ENCODE measurements around the gene ZNF569.
A peak's percentile ranks its signal among the peaks of the same experiment; 100 is the strongest.

ZNF569 gene

DNA sequence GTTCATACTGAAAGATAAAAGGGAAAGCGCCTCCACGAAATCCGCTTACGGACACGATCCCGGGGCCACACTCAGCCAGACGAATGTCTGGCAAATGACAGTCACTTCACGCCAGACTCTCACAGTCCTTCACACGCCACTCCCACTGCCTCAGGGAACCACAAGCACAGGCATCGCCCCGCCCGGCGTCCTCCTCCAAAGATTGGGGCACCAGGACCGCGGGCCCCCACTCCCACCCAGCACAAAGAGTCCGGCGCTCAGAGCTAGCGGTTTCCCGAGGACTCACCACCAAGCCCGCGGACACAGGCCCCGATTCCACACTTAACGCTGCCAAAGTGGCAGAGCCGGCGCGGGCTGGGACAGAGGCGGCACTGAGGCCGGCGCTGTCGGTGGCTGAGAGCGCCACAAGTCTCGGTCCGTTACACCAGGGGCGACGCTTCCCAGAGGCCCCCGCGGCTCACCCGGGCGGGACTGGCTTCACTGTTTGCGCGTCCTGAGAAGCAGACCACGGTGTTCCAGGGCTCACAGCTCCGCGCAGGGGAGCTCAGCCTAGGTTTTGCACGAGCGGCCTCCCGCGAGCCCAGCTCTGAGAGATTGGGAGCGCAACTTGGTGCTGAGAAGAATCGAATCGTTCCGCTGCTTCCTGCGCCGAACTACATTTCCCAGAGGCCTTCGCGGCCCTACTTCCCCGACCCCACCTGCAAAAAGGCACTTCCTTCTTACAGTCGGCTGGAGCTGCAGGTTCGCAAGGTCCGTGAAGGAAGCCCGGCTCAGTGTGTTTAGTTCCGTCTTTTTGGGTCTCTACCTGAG lies at the start of gene ZNF569:
ZNF569 (minus strand) TSS at position 647 of the 810 bp plus-strand sequence. CDS start 22,523 bp downstream, outside the sequence.
- DNase-seq (ENCODE audit: low read depth), result peak; percentile 94
- H3K4me3 ChIP-seq (ENCODE audit: control insufficient read depth, low read depth, low read length), result peak within 1 kb of the TSS; percentile 85
- TF ChIP-seq, protein P1, sequence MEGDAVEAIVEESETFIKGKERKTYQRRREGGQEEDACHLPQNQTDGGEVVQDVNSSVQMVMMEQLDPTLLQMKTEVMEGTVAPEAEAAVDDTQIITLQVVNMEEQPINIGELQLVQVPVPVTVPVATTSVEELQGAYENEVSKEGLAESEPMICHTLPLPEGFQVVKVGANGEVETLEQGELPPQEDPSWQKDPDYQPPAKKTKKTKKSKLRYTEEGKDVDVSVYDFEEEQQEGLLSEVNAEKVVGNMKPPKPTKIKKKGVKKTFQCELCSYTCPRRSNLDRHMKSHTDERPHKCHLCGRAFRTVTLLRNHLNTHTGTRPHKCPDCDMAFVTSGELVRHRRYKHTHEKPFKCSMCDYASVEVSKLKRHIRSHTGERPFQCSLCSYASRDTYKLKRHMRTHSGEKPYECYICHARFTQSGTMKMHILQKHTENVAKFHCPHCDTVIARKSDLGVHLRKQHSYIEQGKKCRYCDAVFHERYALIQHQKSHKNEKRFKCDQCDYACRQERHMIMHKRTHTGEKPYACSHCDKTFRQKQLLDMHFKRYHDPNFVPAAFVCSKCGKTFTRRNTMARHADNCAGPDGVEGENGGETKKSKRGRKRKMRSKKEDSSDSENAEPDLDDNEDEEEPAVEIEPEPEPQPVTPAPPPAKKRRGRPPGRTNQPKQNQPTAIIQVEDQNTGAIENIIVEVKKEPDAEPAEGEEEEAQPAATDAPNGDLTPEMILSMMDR (conservative IDR thresholded peaks at IDR 0.05; ENCODE audit: control insufficient read depth, insufficient read depth, low read depth, low read length), result no peak

GRCh38 chr19:37513397-37513796 lies 46.2 kb upstream of the ZNF569 start:
- DNase-seq (ENCODE audit: low read depth), result no peak
- TF ChIP-seq, protein P1 (conservative IDR thresholded peaks at IDR 0.05; ENCODE audit: control insufficient read depth, insufficient read depth, low read depth, low read length), result no peak
- no peak overlapping the region for H3K4me3 ChIP-seq (ENCODE audit: control insufficient read depth, low read depth, low read length)

- DNase-seq (ENCODE audit: low read depth), result no peak
- TF ChIP-seq, protein P1 (conservative IDR thresholded peaks at IDR 0.05; ENCODE audit: control insufficient read depth, insufficient read depth, low read depth, low read length), result no peak
- no peak overlapping the region for H3K4me3 ChIP-seq (ENCODE audit: control insufficient read depth, low read depth, low read length)
Measured at GRCh38 chr19:37511821-37512220, 44.6 kb upstream of the ZNF569 start.

GRCh38 chr19:37511186-37511585 lies 43.9 kb upstream of the ZNF569 start:
- TF ChIP-seq, protein P1 (conservative IDR thresholded peaks at IDR 0.05; ENCODE audit: control insufficient read depth, insufficient read depth, low read depth, low read length), result no peak
- DNase-seq (ENCODE audit: low read depth), result no peak
- H3K4me3 ChIP-seq (ENCODE audit: control insufficient read depth, low read depth, low read length), result no peak overlapping the region

GRCh38 chr19:37507167-37507464 lies 39.9 kb upstream of the ZNF569 start:
- TF ChIP-seq, protein P1 (conservative IDR thresholded peaks at IDR 0.05; ENCODE audit: control insufficient read depth, insufficient read depth, low read depth, low read length), result no peak
- peak overlapping the region; percentile 81 for H3K4me3 ChIP-seq (ENCODE audit: control insufficient read depth, low read depth, low read length)
- no peak for DNase-seq (ENCODE audit: low read depth)

- peak within 1 kb of the TSS; percentile 81 for H3K4me3 ChIP-seq (ENCODE audit: control insufficient read depth, low read depth, low read length)
- peak; percentile 77 for DNase-seq (ENCODE audit: low read depth)
- TF ChIP-seq, protein P1 (conservative IDR thresholded peaks at IDR 0.05; ENCODE audit: control insufficient read depth, insufficient read depth, low read depth, low read length), result no peak
Measured at GRCh38 chr19:37506387-37507166, 39.3 kb upstream of the ZNF569 start, which contains the start of gene ZNF793. Gene ZNF793 (plus strand): TSS chr19:37506939. CDS start chr19:37523440, 16,501 bp downstream.
